SK-N-SH (cell line): Measurements from ENCODE around the gene SPOP.

Experiments
- CTCF ChIP-seq: fragments of 200-600 bp; sonication (generic); IDR thresholded peaks from 2 replicates; pipeline ENCODE4 v1.6.1; 2017; ENCODE audit warnings: antibody characterized with exemption, mild to moderate bottlenecking, moderate library complexity
- EZH2phosphoT487 ChIP-seq: fragments of 200-600 bp; sonication (generic); IDR thresholded peaks from 2 replicates; pipeline ENCODE4 v1.6.1; 2017; ENCODE audit warnings: low read depth, mixed run types, mild to moderate bottlenecking, antibody characterized with exemption, moderate library complexity, borderline replicate concordance
- FOXM1 ChIP-seq: IDR thresholded peaks from 2 replicates; pipeline ENCODE4 v1.4.0; 2012; ENCODE audit warnings: low read depth, mild to moderate bottlenecking
- GATA2 ChIP-seq: sonication (generic); formaldehyde crosslinking; IDR thresholded peaks from 2 replicates; pipeline ENCODE4 v1.5.0; 2020; ENCODE audit warnings: mild to moderate bottlenecking, missing genetic modification reagents
- MAX ChIP-seq: IDR thresholded peaks from 2 replicates; pipeline ENCODE4 v1.4.0; 2012; ENCODE audit warnings: low read depth
- POLR2AphosphoS5 ChIP-seq: IDR thresholded peaks from 2 replicates; pipeline ENCODE4 v1.6.1; 2012; ENCODE audit warnings: low read depth, low read length
- RAD21 ChIP-seq: IDR thresholded peaks from 2 replicates; pipeline ENCODE4 v1.6.1; 2012; ENCODE audit warnings: mild to moderate bottlenecking, low read length
- RCOR1 ChIP-seq: fragments of 150-350 bp; IDR thresholded peaks from 2 replicates; pipeline ENCODE4 v1.6.1; 2017; ENCODE audit warnings: antibody characterized with exemption, low read length
- REST ChIP-seq: IDR thresholded peaks from 2 replicates; pipeline ENCODE4 v1.6.1; 2012; ENCODE audit warnings: mild to moderate bottlenecking, low read depth, low read length, moderate library complexity
- RFX5 ChIP-seq: IDR thresholded peaks from 2 replicates; pipeline ENCODE4 v1.6.1; 2012; ENCODE audit warnings: mild to moderate bottlenecking, improper control_type of control experiment, low read length
- TCF12 ChIP-seq: IDR thresholded peaks from 2 replicates; pipeline ENCODE4 v1.4.0; 2012
- USF1 ChIP-seq: IDR thresholded peaks from 2 replicates; pipeline ENCODE4 v1.4.0; 2012; ENCODE audit warnings: low read depth, borderline replicate concordance
- YY1 ChIP-seq: IDR thresholded peaks from 2 replicates; pipeline ENCODE4 v1.4.0; 2012; ENCODE audit warnings: low read depth, mild to moderate bottlenecking

DNA sequence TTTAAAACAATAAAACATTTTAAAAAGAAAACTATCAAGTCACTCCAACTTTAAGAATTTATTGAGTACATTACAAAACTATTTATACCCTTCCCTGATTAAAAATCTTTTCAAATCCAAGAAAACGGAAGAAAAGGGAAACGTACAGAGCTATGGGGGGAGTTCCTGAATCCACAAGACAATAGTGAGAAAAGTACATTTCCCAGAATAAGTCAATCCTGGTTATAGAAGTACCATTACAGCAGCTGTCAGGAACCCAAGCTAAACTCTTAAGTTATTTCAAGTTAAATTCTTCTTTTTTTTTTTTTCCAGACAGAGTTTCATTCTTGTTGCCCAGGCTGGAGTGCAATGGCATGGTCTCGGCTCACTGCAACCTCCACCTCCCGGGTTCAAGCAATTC is 45.7 kb downstream of the SPOP start:
- no peak for TF ChIP-seq EZH2phosphoT487
- TF ChIP-seq CTCF, result no peak
- no peak for TF ChIP-seq RAD21
- no peak for TF ChIP-seq YY1
- TF ChIP-seq REST, result no peak
- no peak for TF ChIP-seq RCOR1
- no peak for TF ChIP-seq GATA2
- TF ChIP-seq USF1, result no peak
- no peak for TF ChIP-seq MAX
- TF ChIP-seq RFX5, result no peak
- TF ChIP-seq FOXM1, result no peak
- no peak for TF ChIP-seq POLR2AphosphoS5
- no peak for TF ChIP-seq TCF12
